Measurements from ENCODE around the gene CX3CL1. TPM values are rescaled to one million over a fixed set of nuclear protein-coding genes. Genes with fewer than 3 reads are reported as not detected.

The CX3CL1 gene
- total and polyA plus RNA-seq, 10 of the 15 experiments (the other 5 are each of a cell fraction or from before 2014, with no cell fraction given): 0.03 to 1.2 (median 0.46) TPM

- no peak for TF ChIP-seq ZBTB33 (IDR thresholded peaks at IDR 0.05)
These were observed 18.0 kb upstream of the CX3CL1 start (continued) for GRCh38 chr16:57354311-57354710.

DNA sequence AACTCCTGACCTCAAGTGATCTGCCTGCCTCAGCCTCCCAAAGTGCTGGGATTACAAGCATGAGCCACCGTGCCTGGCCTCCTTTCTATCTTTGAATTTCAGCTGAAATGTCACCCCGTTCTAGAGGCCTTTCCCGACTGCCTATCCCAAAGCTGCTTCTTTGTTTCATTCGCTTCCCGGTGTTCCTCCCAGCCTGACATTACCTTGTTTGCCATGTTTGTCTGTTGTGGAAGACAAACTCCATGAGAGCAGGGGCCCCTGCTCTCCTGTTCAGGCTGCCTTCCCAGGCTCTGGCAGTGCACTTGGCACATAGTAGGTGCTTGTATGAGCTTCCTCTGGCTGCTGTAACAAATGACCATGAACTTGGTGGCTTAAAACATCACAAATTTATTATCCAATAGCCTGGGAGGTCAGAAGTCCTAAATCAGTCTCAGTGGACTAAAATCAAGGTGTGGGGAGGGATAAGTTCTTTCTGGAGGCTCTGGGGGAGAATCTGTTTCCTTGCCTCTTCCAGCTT lies 16.3 kb upstream of the CX3CL1 start:
- Histone ChIP-seq H4K20me1 (ENCODE audit: control insufficient read depth, insufficient read depth) (no peaks in the 10 kb centered on the region), H3K27ac (ENCODE audit: control insufficient read depth, insufficient read depth) (no peak overlapping the region), H3K27me3 (replicated peaks in 1 of 2; ENCODE audit: control insufficient read depth in 2 of 2, insufficient read depth in 2 of 2, low read length in 1 of 2) (no peaks in the 10 kb centered on the region), H3K9ac (ENCODE audit: control insufficient read depth, insufficient read depth, low read length) (no peak overlapping the region), H3K4me2 (ENCODE audit: control insufficient read depth, insufficient read depth) (no peak overlapping the region), H3K4me3 (no peak overlapping the region), H3K36me3 (ENCODE audit: control insufficient read depth in 2 of 2, insufficient read depth in 2 of 2, low read length in 1 of 2) (no peaks in the 10 kb centered on the region), H3K9me3 (replicated peaks; ENCODE audit: control insufficient read depth, insufficient read depth, low read length) (no peaks in the 10 kb centered on the region), H3K79me2 (ENCODE audit: control insufficient read depth, insufficient read depth, low read length) (no peaks in the 10 kb centered on the region), H2AFZ (ENCODE audit: control insufficient read depth, low read depth, low read length) (no peak overlapping the region), H3K4me1 (ENCODE audit: control insufficient read depth, insufficient read depth, low read length) (peaks cover 31% of the 10 kb centered on the region)
- ATAC-seq: no peak
- WGBS (ENCODE audit: insufficient coverage, insufficient replicate concordance, low lambda C conversion rate, missing lambda C conversion rate): 71% methylated on average over 5 of the region's 5 CpGs
- CTCF ChIA-PET: interaction anchor here (1.0 to 1.3 kb wide), 2 partner anchors 15 to 63 kb away, joined by 3 to 4 read pairs; no protein-coding TSS in a partner anchor
- POLR2A ChIA-PET: interaction anchor here (1.1 to 1.6 kb wide), 3 partner anchors 22 to 57 kb away, joined by 3 to 5 read pairs (median 5); no protein-coding TSS in a partner anchor
- SMC1A ChIA-PET (ENCODE audit: uncharacterized antibody, unreplicated experiment): interaction anchor here (0.9 to 1.4 kb wide), 3 partner anchors 13 to 16 kb away, joined by 3 to 4 read pairs (median 3); no protein-coding TSS in a partner anchor
- intact Hi-C loops (cut with micrococcal nuclease; ENCODE audit: unreplicated experiment): loop anchor here (5.0 kb wide), 1 partner anchor 54 kb away; no protein-coding TSS in a partner anchor
- in situ Hi-C loops (cut with MboI): no loop called here
- no TSS peak for BruUV-seq (replicated peaks)
- FAIRE-seq: no peak
- RAD21 ChIA-PET (ENCODE audit: unreplicated experiment): interaction anchor here (0.6 to 3.4 kb wide), 3 partner anchors 16 to 61 kb away, joined by 3 to 14 read pairs (median 3); no protein-coding TSS in a partner anchor
- TF ChIP-seq, protein P1, sequence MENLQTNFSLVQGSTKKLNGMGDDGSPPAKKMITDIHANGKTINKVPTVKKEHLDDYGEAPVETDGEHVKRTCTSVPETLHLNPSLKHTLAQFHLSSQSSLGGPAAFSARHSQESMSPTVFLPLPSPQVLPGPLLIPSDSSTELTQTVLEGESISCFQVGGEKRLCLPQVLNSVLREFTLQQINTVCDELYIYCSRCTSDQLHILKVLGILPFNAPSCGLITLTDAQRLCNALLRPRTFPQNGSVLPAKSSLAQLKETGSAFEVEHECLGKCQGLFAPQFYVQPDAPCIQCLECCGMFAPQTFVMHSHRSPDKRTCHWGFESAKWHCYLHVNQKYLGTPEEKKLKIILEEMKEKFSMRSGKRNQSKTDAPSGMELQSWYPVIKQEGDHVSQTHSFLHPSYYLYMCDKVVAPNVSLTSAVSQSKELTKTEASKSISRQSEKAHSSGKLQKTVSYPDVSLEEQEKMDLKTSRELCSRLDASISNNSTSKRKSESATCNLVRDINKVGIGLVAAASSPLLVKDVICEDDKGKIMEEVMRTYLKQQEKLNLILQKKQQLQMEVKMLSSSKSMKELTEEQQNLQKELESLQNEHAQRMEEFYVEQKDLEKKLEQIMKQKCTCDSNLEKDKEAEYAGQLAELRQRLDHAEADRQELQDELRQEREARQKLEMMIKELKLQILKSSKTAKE (IDR thresholded peaks at IDR 0.05; ENCODE audit: low read depth, poor library complexity, severe bottlenecking): no peak
- 0 out of 2 replicates have a peak, but pooled peaks have one; percentile 36 for TF ChIP-seq DPF2 (IDR thresholded peaks at IDR 0.05)
- TF ChIP-seq, protein P2, sequence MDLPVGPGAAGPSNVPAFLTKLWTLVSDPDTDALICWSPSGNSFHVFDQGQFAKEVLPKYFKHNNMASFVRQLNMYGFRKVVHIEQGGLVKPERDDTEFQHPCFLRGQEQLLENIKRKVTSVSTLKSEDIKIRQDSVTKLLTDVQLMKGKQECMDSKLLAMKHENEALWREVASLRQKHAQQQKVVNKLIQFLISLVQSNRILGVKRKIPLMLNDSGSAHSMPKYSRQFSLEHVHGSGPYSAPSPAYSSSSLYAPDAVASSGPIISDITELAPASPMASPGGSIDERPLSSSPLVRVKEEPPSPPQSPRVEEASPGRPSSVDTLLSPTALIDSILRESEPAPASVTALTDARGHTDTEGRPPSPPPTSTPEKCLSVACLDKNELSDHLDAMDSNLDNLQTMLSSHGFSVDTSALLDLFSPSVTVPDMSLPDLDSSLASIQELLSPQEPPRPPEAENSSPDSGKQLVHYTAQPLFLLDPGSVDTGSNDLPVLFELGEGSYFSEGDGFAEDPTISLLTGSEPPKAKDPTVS (IDR thresholded peaks at IDR 0.05; ENCODE audit: low read depth, low read length): no peak
- TF ChIP-seq IKZF1 (conservative IDR thresholded peaks at IDR 0.05): no peak
- TF ChIP-seq IRF5 (IDR thresholded peaks at IDR 0.05; ENCODE audit: borderline replicate concordance): no peak
- no peak for TF ChIP-seq ZNF687 (IDR thresholded peaks at IDR 0.05)
- no peak for DNase-seq (ENCODE audit: low read depth, low spot score)
